GM18868 (cell line): ENCODE measurements around the gene EPHB2.
"Not testable (repeated sequence)": the region's sequence is repeated elsewhere in the genome, so short reads cannot be mapped to it uniquely, and the experiment has no call there.

ENCODE experiments used
- ATAC-seq: cut with Tn5 transposase; IDR thresholded peaks from one replicate; pipeline ENCODE4 v1.9.1; 2021; ENCODE audit warnings: mild to moderate bottlenecking, moderate library complexity; ENCODE audit not compliant: unreplicated experiment

EPHB2 gene

GRCh38 chr1:22831729-22832413, 121.2 kb downstream of the EPHB2 start:
- ATAC-seq: no peak

- no peak for ATAC-seq
Measured at GRCh38 chr1:22832414-22832786, 121.8 kb downstream of the EPHB2 start.

GRCh38 chr1:22833699-22834098, 123.1 kb downstream of the EPHB2 start:
- ATAC-seq: no peak

GRCh38 chr1:22834420-22834819, 123.8 kb downstream of the EPHB2 start:
- not testable (repeated sequence) for ATAC-seq

GRCh38 chr1:22835636-22836319, 125.1 kb downstream of the EPHB2 start:
- ATAC-seq: no peak

- ATAC-seq: no peak
Measured at GRCh38 chr1:22836850-22837249, 126.2 kb downstream of the EPHB2 start.

GRCh38 chr1:22837332-22837731, 126.7 kb downstream of the EPHB2 start:
- no peak for ATAC-seq

- ATAC-seq: no peak
Measured at GRCh38 chr1:22838965-22839364, 128.3 kb downstream of the EPHB2 start.

GRCh38 chr1:22839806-22840205, 129.2 kb downstream of the EPHB2 start:
- no peak for ATAC-seq

- no peak for ATAC-seq
Measured at GRCh38 chr1:22841142-22841541, 130.5 kb downstream of the EPHB2 start.

GRCh38 chr1:22841860-22842281, 131.2 kb downstream of the EPHB2 start:
- no peak for ATAC-seq

- not testable (repeated sequence) for ATAC-seq
Measured at GRCh38 chr1:22843441-22844183, 133.0 kb downstream of the EPHB2 start.

- no peak for ATAC-seq
Measured at GRCh38 chr1:22844621-22845020, 134.0 kb downstream of the EPHB2 start.

GRCh38 chr1:22845398-22845935, 134.8 kb downstream of the EPHB2 start:
- no peak for ATAC-seq

- no peak for ATAC-seq
Measured at GRCh38 chr1:22846458-22846857, 135.8 kb downstream of the EPHB2 start.

- no peak for ATAC-seq
Measured at GRCh38 chr1:22847249-22847648, 136.6 kb downstream of the EPHB2 start.

GRCh38 chr1:22847709-22848108, 137.1 kb downstream of the EPHB2 start:
- ATAC-seq: no peak

- no peak for ATAC-seq
Measured at GRCh38 chr1:22848405-22848804, 137.8 kb downstream of the EPHB2 start.

- ATAC-seq: no peak
Measured at GRCh38 chr1:22849770-22850169, 139.1 kb downstream of the EPHB2 start.

GRCh38 chr1:22850281-22850680, 139.6 kb downstream of the EPHB2 start:
- no peak for ATAC-seq

GRCh38 chr1:22850681-22851080, 140.0 kb downstream of the EPHB2 start:
- ATAC-seq: no peak

- ATAC-seq: no peak
Measured at GRCh38 chr1:22851517-22851916, 140.9 kb downstream of the EPHB2 start.
